GM19463 (cell line): ENCODE data around the gene USB1.

Source experiments
- ATAC-seq: cut with Tn5 transposase; IDR thresholded peaks from one replicate; pipeline ENCODE4 v1.9.1; 2021; ENCODE audit warnings: mild to moderate bottlenecking, moderate library complexity; ENCODE audit not compliant: unreplicated experiment

Gene USB1

DNA sequence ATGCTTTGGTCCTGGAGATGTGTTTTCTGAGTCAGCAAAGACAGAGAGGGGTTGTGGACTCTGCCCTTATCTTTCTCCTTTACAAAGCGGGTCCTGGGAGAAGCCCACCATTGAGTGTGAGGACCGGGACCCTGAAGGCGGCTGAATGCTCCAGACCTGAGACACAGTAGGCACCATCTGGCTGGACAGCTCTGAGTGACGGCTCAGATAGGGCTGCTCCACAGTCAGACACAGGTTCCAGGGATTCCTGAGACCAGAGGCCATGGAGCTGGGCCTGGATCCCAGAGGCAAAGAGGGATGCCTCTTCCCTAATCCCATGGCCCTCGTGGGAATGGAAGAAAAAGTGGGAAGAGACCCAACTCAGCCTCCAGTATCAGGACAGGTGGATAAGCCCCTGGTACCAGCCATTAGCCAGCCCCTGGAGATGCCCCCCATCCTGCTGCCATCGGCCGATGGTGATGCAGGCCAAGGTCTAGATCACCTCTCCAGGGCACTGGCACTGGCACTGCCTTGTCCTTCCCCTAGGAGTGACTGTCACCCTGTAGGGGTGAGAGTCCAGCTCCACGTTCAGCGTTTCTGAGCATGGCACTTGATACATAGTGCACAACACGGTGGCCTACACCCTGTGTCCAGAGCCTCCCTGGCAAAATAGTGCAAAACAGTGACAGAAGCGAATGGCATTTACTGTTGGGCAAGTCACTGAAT, 29.1 kb downstream of the USB1 start:
- ATAC-seq, result no peak

DNA sequence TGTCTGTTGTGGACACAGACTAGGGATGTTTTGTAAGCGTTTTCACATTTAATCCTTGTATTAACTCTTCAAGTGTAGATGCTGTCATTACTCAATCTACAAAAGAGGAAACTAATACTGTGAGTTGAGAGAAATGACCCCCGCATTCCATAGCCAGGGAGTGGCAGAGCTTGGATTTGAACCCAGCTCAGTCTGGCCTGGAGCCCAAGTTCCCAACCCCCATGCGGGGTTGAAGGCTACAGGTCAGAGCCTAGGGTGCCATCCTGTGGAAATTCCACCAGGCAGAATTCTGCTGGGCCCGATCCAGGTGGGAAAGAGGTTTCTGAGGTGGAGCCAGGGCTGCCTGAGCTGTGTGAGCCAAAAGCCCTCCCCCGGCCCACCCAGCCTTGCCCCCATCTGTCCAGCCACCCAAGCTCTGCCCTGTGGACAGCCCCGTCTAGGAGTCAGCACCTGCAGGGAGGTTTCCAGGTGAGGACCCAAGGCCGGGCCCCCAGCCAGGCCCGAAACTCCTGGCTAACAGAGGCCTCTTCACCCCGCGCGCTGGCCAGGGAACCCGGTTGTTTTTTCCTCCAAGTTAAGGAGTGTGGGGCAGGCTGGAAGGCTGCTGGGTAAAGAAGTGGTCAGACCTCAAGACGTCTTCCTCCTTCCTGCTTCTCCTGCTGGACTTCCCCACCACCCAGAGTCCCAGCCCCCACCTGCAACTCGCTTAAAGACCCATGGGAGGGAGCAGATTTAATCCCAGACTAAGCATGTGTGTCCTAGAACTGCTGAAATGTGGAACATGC, 30.0 kb downstream of the USB1 start:
- no peak for ATAC-seq

- no peak for ATAC-seq
These were observed 31.6 kb downstream of the USB1 start for GRCh38 chr16:58032710-58033293.

GRCh38 chr16:58034128-58034685, 33.0 kb downstream of the USB1 start:
- ATAC-seq, result no peak

- no peak for ATAC-seq
These were observed 33.6 kb downstream of the USB1 start for GRCh38 chr16:58034774-58035173.

- no peak for ATAC-seq
These were observed 34.4 kb downstream of the USB1 start for GRCh38 chr16:58035356-58036170.

DNA sequence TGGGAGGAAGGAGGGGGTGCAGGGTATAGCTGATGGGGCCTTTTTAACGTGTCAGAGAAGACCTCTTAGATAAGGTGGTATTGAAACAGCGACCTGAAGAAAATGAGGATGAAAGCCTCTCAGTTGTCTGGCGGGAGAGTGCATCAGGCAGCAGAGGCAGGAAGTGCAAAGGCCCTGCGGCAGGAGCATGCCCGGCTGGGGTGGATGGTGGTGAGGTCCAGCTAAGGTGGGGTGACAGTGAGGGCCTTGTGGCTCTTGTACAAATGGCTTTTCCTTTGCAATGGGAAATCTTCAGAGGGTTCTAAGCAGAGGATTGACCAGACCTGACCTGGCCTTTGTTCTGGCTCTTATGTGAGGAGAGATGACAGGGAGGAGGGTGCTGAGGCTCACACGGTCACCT, 35.7 kb downstream of the USB1 start:
- ATAC-seq, result no peak

GRCh38 chr16:58037365-58038057, 36.3 kb downstream of the USB1 start:
- no peak for ATAC-seq

DNA sequence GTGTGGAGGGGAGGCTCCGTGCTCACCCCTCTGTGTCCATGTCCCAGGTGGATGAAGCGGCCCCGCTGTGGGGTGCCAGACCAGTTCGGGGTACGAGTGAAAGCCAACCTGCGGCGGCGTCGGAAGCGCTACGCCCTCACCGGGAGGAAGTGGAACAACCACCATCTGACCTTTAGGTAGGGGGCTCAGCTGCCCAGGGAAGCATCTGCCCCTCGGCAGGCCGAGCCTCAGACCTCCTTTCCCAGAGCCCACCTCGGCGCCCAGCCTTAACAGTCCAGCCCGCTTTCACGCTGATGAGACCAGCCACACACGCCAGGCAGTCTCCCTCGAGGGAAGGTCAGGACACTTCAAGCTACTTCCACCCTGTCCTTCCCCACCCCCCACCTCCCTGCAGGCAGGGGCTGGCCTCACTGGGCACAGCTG, 37.0 kb downstream of the USB1 start:
- no peak for ATAC-seq

DNA sequence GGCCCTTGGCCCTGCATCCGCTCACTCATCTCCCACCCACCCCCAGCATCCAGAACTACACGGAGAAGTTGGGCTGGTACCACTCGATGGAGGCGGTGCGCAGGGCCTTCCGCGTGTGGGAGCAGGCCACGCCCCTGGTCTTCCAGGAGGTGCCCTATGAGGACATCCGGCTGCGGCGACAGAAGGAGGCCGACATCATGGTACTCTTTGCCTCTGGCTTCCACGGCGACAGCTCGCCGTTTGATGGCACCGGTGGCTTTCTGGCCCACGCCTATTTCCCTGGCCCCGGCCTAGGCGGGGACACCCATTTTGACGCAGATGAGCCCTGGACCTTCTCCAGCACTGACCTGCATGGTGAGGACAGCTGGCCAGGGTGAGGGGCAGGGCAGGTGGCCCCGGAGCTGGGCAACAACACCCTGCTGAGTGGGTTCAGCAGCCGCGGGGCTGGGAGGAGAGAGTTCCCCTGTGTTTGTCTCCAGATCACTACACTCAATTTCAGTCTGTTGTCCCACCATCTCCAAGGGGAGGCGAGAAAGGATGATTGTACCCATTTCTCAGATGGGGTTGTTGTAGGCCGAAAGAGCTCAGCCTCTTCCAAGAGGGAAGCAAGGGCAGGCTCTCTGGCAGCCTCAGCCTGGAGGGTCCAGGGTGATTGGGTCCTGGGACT, 38.8 kb downstream of the USB1 start:
- ATAC-seq, result no peak

DNA sequence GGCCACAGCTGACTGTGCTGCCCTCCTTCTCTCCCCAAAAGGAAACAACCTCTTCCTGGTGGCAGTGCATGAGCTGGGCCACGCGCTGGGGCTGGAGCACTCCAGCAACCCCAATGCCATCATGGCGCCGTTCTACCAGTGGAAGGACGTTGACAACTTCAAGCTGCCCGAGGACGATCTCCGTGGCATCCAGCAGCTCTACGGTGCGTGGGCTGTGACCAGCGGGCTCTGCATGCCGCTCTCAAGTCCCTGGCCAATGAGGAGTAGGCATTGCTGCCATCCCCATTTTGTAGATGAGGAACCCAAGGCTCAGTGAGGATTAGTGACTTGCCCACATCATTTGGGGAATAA, 39.3 kb downstream of the USB1 start:
- ATAC-seq, result no peak

- ATAC-seq, result no peak
These were observed 39.9 kb downstream of the USB1 start for GRCh38 chr16:58040945-58041627.

DNA sequence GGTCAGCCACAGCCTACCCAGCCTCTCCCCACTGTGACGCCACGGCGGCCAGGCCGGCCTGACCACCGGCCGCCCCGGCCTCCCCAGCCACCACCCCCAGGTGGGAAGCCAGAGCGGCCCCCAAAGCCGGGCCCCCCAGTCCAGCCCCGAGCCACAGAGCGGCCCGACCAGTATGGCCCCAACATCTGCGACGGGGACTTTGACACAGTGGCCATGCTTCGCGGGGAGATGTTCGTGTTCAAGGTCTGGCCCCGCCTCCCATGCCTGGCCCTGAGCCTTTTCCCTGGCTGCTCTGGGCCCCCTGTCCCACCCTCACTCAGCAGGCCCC, 40.4 kb downstream of the USB1 start:
- no peak for ATAC-seq

- no peak for ATAC-seq
These were observed 41.0 kb downstream of the USB1 start for GRCh38 chr16:58042001-58042885.

GRCh38 chr16:58042886-58043515, 41.8 kb downstream of the USB1 start:
- no peak for ATAC-seq

- no peak for ATAC-seq
These were observed 42.5 kb downstream of the USB1 start for GRCh38 chr16:58043571-58044155.

DNA sequence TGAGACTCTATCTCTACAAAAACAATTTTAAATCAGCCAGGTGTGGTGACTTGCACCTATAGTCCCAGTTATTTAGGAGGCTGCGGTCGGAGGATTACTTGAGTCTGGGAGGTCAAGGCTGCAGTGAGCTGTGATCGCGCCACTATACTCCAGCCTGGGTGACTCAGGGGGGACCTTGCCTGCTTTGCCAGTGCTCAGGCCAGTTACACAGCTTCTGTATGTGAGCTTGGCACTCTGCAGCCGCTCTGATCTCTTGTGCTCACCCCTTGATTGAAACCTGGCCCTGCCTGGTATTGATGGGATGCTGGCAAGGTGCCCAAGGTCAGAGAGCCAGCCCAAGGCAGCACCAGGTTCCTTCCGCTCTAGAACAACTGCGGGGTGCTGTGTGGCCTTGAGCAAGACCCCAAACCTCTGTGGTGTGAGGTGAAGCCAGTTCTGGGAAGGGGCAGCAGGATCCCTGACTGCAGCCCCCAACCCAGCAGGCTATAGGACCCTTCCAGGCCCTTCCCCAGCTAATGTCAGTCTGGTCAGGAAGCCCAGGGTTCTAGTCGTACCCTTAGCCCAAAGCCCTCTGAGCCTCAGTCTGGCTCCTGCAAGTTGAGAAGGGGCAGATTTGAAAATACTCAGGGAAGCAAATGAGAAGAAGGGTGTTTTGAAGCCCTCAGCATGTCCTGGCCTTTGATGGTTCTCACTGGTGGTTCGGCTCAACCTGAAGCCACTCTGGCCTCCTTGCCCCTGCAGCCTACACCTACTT, 43.2 kb downstream of the USB1 start:
- no peak for ATAC-seq
